ENCODE measurements around the gene IL2RA.
"Not testable (repeated sequence)": the region's sequence is repeated elsewhere in the genome, so short reads cannot be mapped to it uniquely, and the experiment has no call there.

IL2RA gene

GRCh38 chr10:6056411-6057135 is 5.6 kb downstream of the IL2RA start:
- DNase-seq, result no peak

GRCh38 chr10:6055929-6056328 is 6.2 kb downstream of the IL2RA start:
- no peak for DNase-seq

GRCh38 chr10:6054884-6055283 is 7.3 kb downstream of the IL2RA start:
- DNase-seq, result no peak

GRCh38 chr10:6053816-6054631 is 8.1 kb downstream of the IL2RA start:
- DNase-seq, result no peak

DNA sequence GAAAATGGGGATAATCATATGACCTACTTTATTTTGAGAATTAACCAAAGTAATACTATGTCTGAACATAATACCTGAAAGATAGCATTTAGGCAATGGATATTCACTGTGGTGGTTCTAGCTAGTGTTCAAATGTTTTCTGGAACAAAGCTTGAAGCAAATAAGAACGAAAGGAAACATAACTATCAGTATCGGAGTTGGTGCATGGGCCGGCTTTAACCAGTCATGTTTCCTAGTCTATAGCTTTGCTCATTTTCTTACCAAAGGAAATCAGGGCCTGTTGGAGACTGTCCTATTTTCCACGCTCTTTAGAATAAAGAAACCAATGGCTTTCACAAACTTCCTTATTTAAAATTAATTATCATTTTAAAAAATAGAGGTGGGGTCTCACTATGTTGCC is 8.9 kb downstream of the IL2RA start:
- no peak for DNase-seq

DNA sequence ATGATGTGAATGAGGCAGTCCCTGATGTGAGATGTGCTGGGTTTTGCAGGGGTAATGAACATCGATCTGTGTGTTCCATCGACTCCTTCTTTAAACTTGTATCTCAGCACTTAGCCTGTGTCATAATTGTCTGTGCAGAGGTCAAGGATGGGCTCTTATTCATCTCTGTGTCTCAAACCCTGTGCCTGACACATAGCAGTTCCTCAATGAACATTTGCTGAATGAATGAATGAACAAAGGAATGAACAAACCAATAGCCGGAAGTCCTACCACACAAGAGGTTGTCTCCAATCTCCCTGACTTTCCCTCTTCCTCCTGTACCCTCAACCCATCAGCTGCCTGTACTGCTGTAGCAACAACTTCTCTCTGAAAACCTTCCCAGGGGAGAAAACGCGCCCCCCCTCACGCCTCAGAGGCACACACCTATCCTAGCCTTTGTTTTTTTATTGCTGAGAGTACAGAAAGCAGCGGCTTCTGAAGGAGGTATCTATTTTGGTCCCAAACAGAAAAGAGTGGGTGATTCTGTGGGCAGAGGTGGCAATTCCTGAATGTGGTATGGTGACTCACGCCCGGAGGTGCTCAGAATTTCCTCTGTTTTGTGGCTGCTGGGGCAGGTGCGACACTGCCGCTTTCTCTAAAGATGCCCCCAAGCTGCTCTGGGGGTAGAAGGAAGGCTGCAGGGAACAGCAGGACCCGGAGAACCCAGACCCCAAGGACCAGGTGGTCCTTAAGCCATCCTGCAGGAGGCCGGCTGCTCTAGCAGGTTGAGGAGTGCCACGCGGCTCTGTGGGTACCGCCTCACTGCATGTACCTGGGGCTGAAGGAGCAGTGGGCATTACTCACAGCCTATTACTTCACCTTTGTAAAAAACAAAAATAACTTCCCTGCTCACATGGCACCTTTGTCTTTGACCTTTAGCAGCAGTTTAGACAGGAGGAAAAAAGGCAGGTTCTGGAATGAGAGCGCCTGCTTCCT is 9.6 kb downstream of the IL2RA start:
- no peak for DNase-seq

- DNase-seq, result no peak
Measured at GRCh38 chr10:6050801-6051445, 11.2 kb downstream of the IL2RA start.

- DNase-seq, result no peak
Measured at GRCh38 chr10:6049031-6049400, 13.2 kb downstream of the IL2RA start.

GRCh38 chr10:6048281-6049030 is 13.7 kb downstream of the IL2RA start:
- DNase-seq, result no peak

DNA sequence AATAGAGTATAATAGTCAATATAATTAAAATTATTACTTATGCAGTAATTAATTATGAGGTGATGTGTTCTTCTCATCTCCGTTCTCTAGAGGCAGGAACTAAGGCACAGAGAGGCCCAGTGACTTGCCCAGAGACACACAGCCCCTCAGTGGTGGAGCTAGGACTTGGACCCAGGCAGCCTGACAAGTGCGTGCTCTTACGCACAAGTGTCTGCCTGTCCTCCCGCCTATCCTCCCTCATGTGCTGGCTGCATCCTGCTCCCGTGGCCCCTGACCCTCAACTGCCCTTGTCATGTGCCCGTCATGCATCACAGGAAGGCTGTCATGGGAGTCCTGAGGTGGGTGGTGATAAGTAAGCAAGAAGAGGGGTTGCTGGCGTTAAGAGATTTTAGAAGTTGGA is 14.3 kb downstream of the IL2RA start:
- no peak for DNase-seq

DNA sequence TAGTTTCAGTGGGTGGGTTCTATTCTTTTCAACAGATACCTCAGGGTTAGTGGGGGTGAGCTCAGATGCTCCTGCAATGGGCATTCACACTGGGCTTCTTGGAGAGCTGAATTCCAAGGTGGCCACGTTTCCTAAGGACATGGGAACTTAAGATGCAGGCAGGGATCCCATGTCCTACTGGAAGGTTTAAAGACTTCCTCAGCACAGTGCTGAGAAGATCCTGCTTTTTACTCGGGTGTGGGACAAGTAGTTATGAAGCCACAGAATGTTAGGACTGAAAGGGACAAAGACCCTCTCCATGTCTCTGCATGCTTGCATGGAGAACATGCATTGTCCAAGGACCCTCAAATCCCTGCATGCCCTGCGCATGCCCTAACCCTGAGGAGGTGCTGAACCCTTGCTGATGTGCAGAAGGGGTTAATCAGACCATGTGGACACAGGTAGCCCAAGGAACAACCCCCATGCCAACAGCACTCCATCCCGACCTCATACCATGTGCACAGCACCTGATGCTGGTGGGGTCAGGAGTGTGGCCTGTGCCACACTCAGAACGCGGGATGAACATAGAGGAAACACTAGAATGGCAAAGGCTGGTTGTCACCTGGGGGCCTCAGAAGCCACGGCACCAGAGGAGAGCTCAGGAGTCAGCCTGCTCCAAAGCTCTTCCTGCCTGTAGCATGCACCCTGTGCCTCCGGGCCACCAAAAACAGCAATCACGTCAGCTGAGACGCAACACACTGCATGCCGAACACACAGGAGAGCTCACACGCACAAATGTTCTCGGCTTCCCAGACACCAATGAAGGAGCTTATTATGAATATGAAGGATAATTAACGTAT is 15.2 kb downstream of the IL2RA start:
- DNase-seq, result no peak

- no peak for DNase-seq
Measured at GRCh38 chr10:6045878-6046772, 16.0 kb downstream of the IL2RA start.

GRCh38 chr10:6045314-6045848 is 16.8 kb downstream of the IL2RA start:
- no peak for DNase-seq

- DNase-seq, result no peak
Measured at GRCh38 chr10:6044751-6045313, 17.3 kb downstream of the IL2RA start.

DNA sequence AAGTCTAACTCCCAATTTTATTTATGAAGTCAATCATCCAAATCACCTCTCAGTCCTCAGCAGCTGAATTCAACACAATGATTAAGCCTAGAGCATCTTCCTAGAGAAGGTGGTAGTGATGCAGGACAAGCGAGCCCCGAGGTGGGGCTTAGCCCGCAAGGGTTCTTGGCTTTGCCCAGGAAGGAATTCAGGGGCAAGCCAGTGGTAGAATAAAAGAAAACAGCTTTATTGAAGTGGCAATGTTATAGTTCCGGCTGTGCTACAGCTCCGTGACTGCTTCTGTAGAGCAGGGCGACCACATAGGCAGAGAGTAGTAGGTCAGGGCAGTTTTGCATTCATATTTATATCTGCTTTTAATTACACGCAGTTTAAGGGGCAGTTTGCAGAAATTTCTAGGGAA is 18.1 kb downstream of the IL2RA start:
- no peak for DNase-seq

DNA sequence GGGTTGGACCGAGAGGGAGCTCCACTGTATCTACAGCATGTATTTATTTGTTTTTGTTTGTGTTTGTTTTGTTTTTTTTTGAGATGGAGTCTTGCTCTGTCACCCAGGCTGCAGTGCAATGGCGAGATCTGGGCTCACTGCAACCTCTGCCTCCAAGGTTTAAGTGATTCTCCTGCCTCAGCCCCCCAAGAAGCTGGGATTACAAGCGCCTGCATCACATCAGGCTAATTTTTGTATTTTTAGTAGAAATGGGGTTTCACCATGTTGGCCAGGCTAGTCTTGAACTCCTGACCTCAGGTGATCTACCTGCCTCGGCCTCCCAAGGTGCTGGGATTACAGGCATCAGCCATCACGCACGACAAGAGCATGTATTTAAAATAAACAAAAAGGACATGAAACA is 18.8 kb downstream of the IL2RA start:
- DNase-seq, result not testable (repeated sequence)

GRCh38 chr10:6040205-6040604 is 22.0 kb downstream of the IL2RA start:
- DNase-seq, result no peak

- DNase-seq, result no peak
Measured at GRCh38 chr10:6039711-6040110, 22.5 kb downstream of the IL2RA start.

- DNase-seq, result no peak
Measured at GRCh38 chr10:6038071-6038631, 24.0 kb downstream of the IL2RA start.

Data from NCI-H1436 (cell line).